Parathyroid adenoma (tissue), 2 donors: ENCODE measurements around the gene NFATC2.

Experiments used
- H2AFZ ChIP-seq: fragments of 300-600 bp; sonication (generic); one replicate; pipeline ENCODE4 v1.7.0; 2017; ENCODE audit warnings: antibody characterized with exemption, mild to moderate bottlenecking
- H3K27ac ChIP-seq: fragments of 300-600 bp; sonication (generic); one replicate; pipeline ENCODE4 v1.7.0; 2017
- H3K27me3 ChIP-seq: fragments of 300-600 bp; sonication (generic); one replicate; pipeline ENCODE4 v1.7.0; 2017; ENCODE audit warnings: low read length; ENCODE audit not compliant: control insufficient read depth, insufficient read depth
- H3K36me3 ChIP-seq: fragments of 300-600 bp; sonication (generic); one replicate; pipeline ENCODE4 v1.7.0; 2017; ENCODE audit warnings: low read length; ENCODE audit not compliant: control insufficient read depth, insufficient read depth
- H3K4me1 ChIP-seq: fragments of 300-600 bp; sonication (generic); one replicate; pipeline ENCODE4 v1.7.0; 2017; ENCODE audit warnings: control low read depth
- H3K4me2 ChIP-seq: fragments of 300-600 bp; sonication (generic); one replicate; pipeline ENCODE4 v1.7.0; 2017; ENCODE audit warnings: low read length
- H3K4me3 ChIP-seq: fragments of 300-600 bp; sonication (generic); one replicate; pipeline ENCODE4 v1.7.0; 2017; ENCODE audit warnings: low read depth, low read length
- H3K79me2 ChIP-seq: fragments of 300-600 bp; sonication (generic); one replicate; pipeline ENCODE4 v1.7.0; 2017; ENCODE audit warnings: control low read depth
- H3K9ac ChIP-seq: fragments of 300-600 bp; sonication (generic); one replicate; pipeline ENCODE4 v1.7.0; 2017; ENCODE audit warnings: mild to moderate bottlenecking
- H3K9me3 ChIP-seq: fragments of 300-600 bp; sonication (generic); one replicate; pipeline ENCODE4 v1.7.0; 2017; ENCODE audit warnings: low read length; ENCODE audit not compliant: control insufficient read depth
- CTCF ChIP-seq: fragments of 300-600 bp; sonication (generic); IDR thresholded peaks from one replicate; pipeline ENCODE4 v1.7.0; 2017; ENCODE audit warnings: antibody characterized with exemption, mild to moderate bottlenecking
- donor health status: primary hyperparathyroidism.

Gene NFATC2

GRCh38 chr20:51381557-51381956 is 161.0 kb downstream of the NFATC2 start:
- Histone ChIP-seq H3K9ac (no peak overlapping the region), H3K27ac (no peak overlapping the region), H3K4me1 (no peaks in the 10 kb centered on the region), H3K27me3 (no peaks in the 10 kb centered on the region), H3K79me2 (no peaks in the 10 kb centered on the region), H3K9me3 (no peaks in the 10 kb centered on the region), H3K4me2 (no peak overlapping the region), H2AFZ (no peak overlapping the region), H3K36me3 (no peaks in the 10 kb centered on the region), H3K4me3 (no peak overlapping the region)
- TF ChIP-seq CTCF: no peak

GRCh38 chr20:51380401-51381385 is 161.8 kb downstream of the NFATC2 start:
- H3K79me2 ChIP-seq: no peaks in the 10 kb centered on the region
- H3K4me3 ChIP-seq: no peak overlapping the region
- H2AFZ ChIP-seq: no peak overlapping the region
- H3K4me2 ChIP-seq: no peak overlapping the region
- no peak overlapping the region for H3K27ac ChIP-seq
- H3K9me3 ChIP-seq: no peaks in the 10 kb centered on the region
- no peaks in the 10 kb centered on the region for H3K36me3 ChIP-seq
- TF ChIP-seq CTCF: no peak
- no peaks in the 10 kb centered on the region for H3K27me3 ChIP-seq
- no peaks in the 10 kb centered on the region for H3K4me1 ChIP-seq
- H3K9ac ChIP-seq: no peak overlapping the region

- no peaks in the 10 kb centered on the region for H3K4me1 ChIP-seq
- no peaks in the 10 kb centered on the region for H3K36me3 ChIP-seq
- no peak overlapping the region for H3K4me2 ChIP-seq
- TF ChIP-seq CTCF: no peak
- H3K9me3 ChIP-seq: no peaks in the 10 kb centered on the region
- H3K79me2 ChIP-seq: no peaks in the 10 kb centered on the region
- H3K9ac ChIP-seq: no peak overlapping the region
- no peak overlapping the region for H2AFZ ChIP-seq
- no peaks in the 10 kb centered on the region for H3K27me3 ChIP-seq
- no peak overlapping the region for H3K27ac ChIP-seq
- no peak overlapping the region for H3K4me3 ChIP-seq
Measured at GRCh38 chr20:51379601-51380341, 162.7 kb downstream of the NFATC2 start.

- Histone ChIP-seq H3K4me3 (no peak overlapping the region), H3K4me1 (no peaks in the 10 kb centered on the region), H3K79me2 (no peaks in the 10 kb centered on the region), H2AFZ (no peak overlapping the region), H3K27ac (no peak overlapping the region), H3K27me3 (no peaks in the 10 kb centered on the region), H3K9ac (no peak overlapping the region), H3K36me3 (no peaks in the 10 kb centered on the region), H3K9me3 (no peaks in the 10 kb centered on the region), H3K4me2 (no peak overlapping the region)
- no peak for TF ChIP-seq CTCF
Measured at GRCh38 chr20:51378171-51378928, 164.2 kb downstream of the NFATC2 start.
